Activated naive CD8-positive, alpha-beta T cell treated with anti-CD3 and anti-CD28 coated beads, Interleukin-2, amount 50 U/mL, for 16 hours (primary cell): ENCODE results near the gene DPP10.

ENCODE experiments used
- DNase-seq: peaks from one replicate; pipeline ENCODE4 v3.0.0-alpha.2; 2020; ENCODE audit warnings: low read depth, low spot score

DPP10 gene

GRCh38 chr2:115122701-115123100 lies 680.3 kb downstream of the DPP10 start:
- DNase-seq = no peak

- no peak for DNase-seq
These were observed 682.4 kb downstream of the DPP10 start for GRCh38 chr2:115124817-115125216.

GRCh38 chr2:115129536-115129935 lies 687.1 kb downstream of the DPP10 start:
- no peak for DNase-seq

- no peak for DNase-seq
These were observed 718.2 kb downstream of the DPP10 start for GRCh38 chr2:115160531-115161080.

- no peak for DNase-seq
These were observed 718.8 kb downstream of the DPP10 start for GRCh38 chr2:115161081-115161770.

- DNase-seq = no peak
These were observed 719.5 kb downstream of the DPP10 start for GRCh38 chr2:115161771-115162493.

- no peak for DNase-seq
These were observed 720.3 kb downstream of the DPP10 start for GRCh38 chr2:115162494-115163293.

GRCh38 chr2:115163572-115163971 lies 721.1 kb downstream of the DPP10 start:
- no peak for DNase-seq

- DNase-seq = no peak
These were observed 723.2 kb downstream of the DPP10 start for GRCh38 chr2:115165529-115166109.

- DNase-seq = no peak
These were observed 726.0 kb downstream of the DPP10 start for GRCh38 chr2:115168457-115168856.

GRCh38 chr2:115169814-115170213 lies 727.4 kb downstream of the DPP10 start:
- DNase-seq = no peak

- no peak for DNase-seq
These were observed 729.3 kb downstream of the DPP10 start for GRCh38 chr2:115171751-115172150.

- DNase-seq = no peak
These were observed 732.2 kb downstream of the DPP10 start for GRCh38 chr2:115174651-115175050.

- DNase-seq = no peak
These were observed 740.7 kb downstream of the DPP10 start for GRCh38 chr2:115183144-115183543.

- DNase-seq = no peak
These were observed 748.0 kb downstream of the DPP10 start for GRCh38 chr2:115190459-115190858.

- DNase-seq = no peak
These were observed 752.2 kb downstream of the DPP10 start for GRCh38 chr2:115194623-115195022.

GRCh38 chr2:115196587-115196986 lies 754.1 kb downstream of the DPP10 start:
- DNase-seq = no peak

GRCh38 chr2:115199966-115200365 lies 757.5 kb downstream of the DPP10 start:
- DNase-seq = no peak

GRCh38 chr2:115201386-115201785 lies 758.9 kb downstream of the DPP10 start:
- no peak for DNase-seq

- no peak for DNase-seq
These were observed 766.2 kb downstream of the DPP10 start for GRCh38 chr2:115208493-115209164.

- no peak for DNase-seq
These were observed 771.6 kb downstream of the DPP10 start for GRCh38 chr2:115214050-115214449.
